Measurements from ENCODE around the gene PNKD.
A peak's percentile ranks its signal among the peaks of the same experiment; 100 is the strongest.

Gene PNKD

DNA sequence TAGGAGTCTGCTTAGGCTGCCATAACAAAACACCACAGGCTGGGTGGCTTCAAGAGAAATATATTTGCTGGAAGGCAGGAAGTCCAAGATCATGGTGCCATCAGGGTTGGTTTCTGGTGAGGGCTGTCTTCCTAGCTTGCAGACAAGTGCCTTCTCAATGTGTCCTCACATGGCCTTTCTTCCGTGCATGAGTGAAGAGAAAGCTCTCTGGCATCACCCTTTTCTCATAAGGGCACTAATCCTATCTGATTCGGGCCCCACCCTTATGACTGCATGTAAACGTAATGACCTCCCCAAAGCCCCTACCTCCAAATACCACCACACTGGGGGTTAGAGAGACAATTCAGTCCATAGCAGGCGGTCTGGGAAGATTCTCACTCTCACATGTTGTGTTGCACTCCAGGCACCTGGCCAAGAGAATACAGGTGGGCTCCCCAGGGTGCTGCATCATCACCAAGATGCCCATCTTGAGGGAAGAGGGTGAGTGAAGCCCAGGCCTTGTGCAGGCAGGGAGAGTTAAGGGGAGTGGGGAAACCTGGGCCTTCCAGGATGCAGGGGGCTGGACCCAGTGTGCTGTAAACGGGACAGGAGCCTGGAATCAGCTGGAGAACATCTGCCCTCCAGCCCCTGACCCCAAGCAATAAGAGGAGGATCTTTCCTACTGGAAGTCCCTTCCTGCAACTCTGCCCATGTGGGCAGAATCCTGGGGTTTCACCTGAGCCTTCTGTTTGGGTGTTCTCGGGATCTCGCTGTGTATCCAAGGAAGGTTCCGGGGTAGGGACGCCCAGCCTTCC, 96.5 kb downstream of the PNKD start:
- no peak for TF ChIP-seq TAF1 (IDR thresholded peaks at IDR 0.05; ENCODE audit: low read depth, low read length)
- no peak for TF ChIP-seq PAX5 (IDR thresholded peaks at IDR 0.05; ENCODE audit: insufficient read depth, low read length, severe bottlenecking)
- no peak for TF ChIP-seq POU2F2 (IDR thresholded peaks at IDR 0.05; ENCODE audit: low read depth, low read length)
- no peak for TF ChIP-seq POLR2A (IDR thresholded peaks at IDR 0.05; ENCODE audit: low read depth, low read length)
- TF ChIP-seq POLR2AphosphoS5 (IDR thresholded peaks at IDR 0.05; ENCODE audit: low read depth, low read length), result no peak
- no peak for TF ChIP-seq SPI1 (IDR thresholded peaks at IDR 0.05; ENCODE audit: low read depth, low read length)
- no peak for DNase-seq (ENCODE audit: insufficient read length, low spot score)
- FAIRE-seq, result no peak

GRCh38 chr2:218367415-218368149, 97.3 kb downstream of the PNKD start:
- TF ChIP-seq POLR2A (IDR thresholded peaks at IDR 0.05; ENCODE audit: low read depth, low read length) (peak; percentile 64; the same call in 1 of the 2 replicates), TAF1 (IDR thresholded peaks at IDR 0.05; ENCODE audit: low read depth, low read length) (no peak), POLR2AphosphoS5 (IDR thresholded peaks at IDR 0.05; ENCODE audit: low read depth, low read length) (peak; percentile 26; the same call in 1 of the 2 replicates), POU2F2 (IDR thresholded peaks at IDR 0.05; ENCODE audit: low read depth, low read length) (no peak), PAX5 (IDR thresholded peaks at IDR 0.05; ENCODE audit: insufficient read depth, low read length, severe bottlenecking) (no peak)
- DNase-seq (ENCODE audit: insufficient read length, low spot score) (peak; percentile 90), FAIRE-seq (peak; percentile 95)

DNA sequence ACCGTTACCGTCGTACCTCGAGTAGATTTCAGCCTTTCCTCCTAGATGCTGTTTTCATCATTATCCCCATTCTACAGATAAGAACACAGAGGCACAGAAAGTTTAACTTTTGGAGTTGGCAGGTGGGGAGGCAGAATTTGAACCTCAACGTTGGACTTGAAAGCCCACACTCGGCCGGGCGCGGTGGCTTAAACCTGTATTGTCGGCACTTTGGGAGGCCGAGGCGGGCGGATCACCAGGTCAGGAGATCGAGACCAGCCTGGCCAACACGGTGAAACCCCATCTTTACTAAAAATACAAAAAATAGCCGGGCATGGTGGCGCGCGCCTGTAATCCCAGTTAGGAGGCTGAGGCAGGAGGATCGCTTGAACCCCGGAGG, 97.8 kb downstream of the PNKD start:
- FAIRE-seq (no peak), DNase-seq (ENCODE audit: insufficient read length, low spot score) (no peak)
- TF ChIP-seq POU2F2 (IDR thresholded peaks at IDR 0.05; ENCODE audit: low read depth, low read length) (no peak), POLR2AphosphoS5 (IDR thresholded peaks at IDR 0.05; ENCODE audit: low read depth, low read length) (no peak), SPI1 (IDR thresholded peaks at IDR 0.05; ENCODE audit: low read depth, low read length) (no peak), PAX5 (IDR thresholded peaks at IDR 0.05; ENCODE audit: insufficient read depth, low read length, severe bottlenecking) (no peak), TAF1 (IDR thresholded peaks at IDR 0.05; ENCODE audit: low read depth, low read length) (no peak), POLR2A (IDR thresholded peaks at IDR 0.05; ENCODE audit: low read depth, low read length) (no peak)

GRCh38 chr2:218368621-218369153, 98.4 kb downstream of the PNKD start:
- no peak for FAIRE-seq
- no peak for TF ChIP-seq TAF1 (IDR thresholded peaks at IDR 0.05; ENCODE audit: low read depth, low read length)
- no peak for TF ChIP-seq PAX5 (IDR thresholded peaks at IDR 0.05; ENCODE audit: insufficient read depth, low read length, severe bottlenecking)
- TF ChIP-seq POLR2A (IDR thresholded peaks at IDR 0.05; ENCODE audit: low read depth, low read length), result no peak
- no peak for TF ChIP-seq POLR2AphosphoS5 (IDR thresholded peaks at IDR 0.05; ENCODE audit: low read depth, low read length)
- TF ChIP-seq POU2F2 (IDR thresholded peaks at IDR 0.05; ENCODE audit: low read depth, low read length), result no peak
- TF ChIP-seq SPI1 (IDR thresholded peaks at IDR 0.05; ENCODE audit: low read depth, low read length), result no peak
- no peak for DNase-seq (ENCODE audit: insufficient read length, low spot score)

- no peak for DNase-seq (ENCODE audit: insufficient read length, low spot score)
- TF ChIP-seq PAX5 (IDR thresholded peaks at IDR 0.05; ENCODE audit: insufficient read depth, low read length, severe bottlenecking) (no peak), SPI1 (IDR thresholded peaks at IDR 0.05; ENCODE audit: low read depth, low read length) (no peak), POLR2A (IDR thresholded peaks at IDR 0.05; ENCODE audit: low read depth, low read length) (no peak), POU2F2 (IDR thresholded peaks at IDR 0.05; ENCODE audit: low read depth, low read length) (no peak), POLR2AphosphoS5 (IDR thresholded peaks at IDR 0.05; ENCODE audit: low read depth, low read length) (no peak)
- FAIRE-seq, result no peak
Measured at GRCh38 chr2:218369330-218369729, 99.0 kb downstream of the PNKD start.

GRCh38 chr2:218370410-218371063, 100.2 kb downstream of the PNKD start:
- no peak for DNase-seq (ENCODE audit: insufficient read length, low spot score)
- no peak for FAIRE-seq
- TF ChIP-seq POLR2A (IDR thresholded peaks at IDR 0.05; ENCODE audit: low read depth, low read length), result no peak
- no peak for TF ChIP-seq TAF1 (IDR thresholded peaks at IDR 0.05; ENCODE audit: low read depth, low read length)
- no peak for TF ChIP-seq SPI1 (IDR thresholded peaks at IDR 0.05; ENCODE audit: low read depth, low read length)
- no peak for TF ChIP-seq PAX5 (IDR thresholded peaks at IDR 0.05; ENCODE audit: insufficient read depth, low read length, severe bottlenecking)
- TF ChIP-seq POLR2AphosphoS5 (IDR thresholded peaks at IDR 0.05; ENCODE audit: low read depth, low read length), result no peak
- no peak for TF ChIP-seq POU2F2 (IDR thresholded peaks at IDR 0.05; ENCODE audit: low read depth, low read length)

- DNase-seq (ENCODE audit: insufficient read length, low spot score), result no peak
- TF ChIP-seq POU2F2 (IDR thresholded peaks at IDR 0.05; ENCODE audit: low read depth, low read length), result no peak
- TF ChIP-seq TAF1 (IDR thresholded peaks at IDR 0.05; ENCODE audit: low read depth, low read length), result no peak
- TF ChIP-seq POLR2AphosphoS5 (IDR thresholded peaks at IDR 0.05; ENCODE audit: low read depth, low read length), result no peak
- TF ChIP-seq PAX5 (IDR thresholded peaks at IDR 0.05; ENCODE audit: insufficient read depth, low read length, severe bottlenecking), result no peak
- TF ChIP-seq POLR2A (IDR thresholded peaks at IDR 0.05; ENCODE audit: low read depth, low read length), result no peak
- TF ChIP-seq SPI1 (IDR thresholded peaks at IDR 0.05; ENCODE audit: low read depth, low read length), result no peak
- no peak for FAIRE-seq
Measured at GRCh38 chr2:218371983-218372350, 101.6 kb downstream of the PNKD start.

GRCh38 chr2:218374795-218375194, 104.5 kb downstream of the PNKD start:
- TF ChIP-seq SPI1 (IDR thresholded peaks at IDR 0.05; ENCODE audit: low read depth, low read length) (no peak), POU2F2 (IDR thresholded peaks at IDR 0.05; ENCODE audit: low read depth, low read length) (no peak), TAF1 (IDR thresholded peaks at IDR 0.05; ENCODE audit: low read depth, low read length) (no peak), PAX5 (IDR thresholded peaks at IDR 0.05; ENCODE audit: insufficient read depth, low read length, severe bottlenecking) (no peak), POLR2A (IDR thresholded peaks at IDR 0.05; ENCODE audit: low read depth, low read length) (no peak), POLR2AphosphoS5 (IDR thresholded peaks at IDR 0.05; ENCODE audit: low read depth, low read length) (no peak)
- FAIRE-seq (no peak), DNase-seq (ENCODE audit: insufficient read length, low spot score) (no peak)

DNA sequence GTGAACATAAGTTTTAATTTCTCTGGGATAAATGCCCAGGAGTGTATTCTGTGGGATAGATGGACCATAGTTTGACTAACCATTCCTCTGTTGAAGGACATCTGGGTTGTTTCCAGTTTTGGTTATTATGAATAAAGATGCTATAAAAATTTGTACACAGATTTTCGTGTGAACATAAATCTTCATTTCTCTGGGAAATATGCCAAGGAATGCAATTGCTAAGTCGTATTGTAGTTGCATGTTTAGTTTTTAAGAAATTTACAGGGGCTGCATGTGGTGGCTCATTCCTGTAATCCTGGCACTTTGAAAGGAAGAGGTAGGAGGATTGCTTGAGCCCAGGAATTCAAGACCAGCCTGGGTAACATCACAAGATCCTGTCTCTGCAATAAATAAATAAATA, 104.9 kb downstream of the PNKD start:
- FAIRE-seq (no peak), DNase-seq (ENCODE audit: insufficient read length, low spot score) (no peak)
- TF ChIP-seq POLR2AphosphoS5 (IDR thresholded peaks at IDR 0.05; ENCODE audit: low read depth, low read length) (no peak), PAX5 (IDR thresholded peaks at IDR 0.05; ENCODE audit: insufficient read depth, low read length, severe bottlenecking) (no peak), TAF1 (IDR thresholded peaks at IDR 0.05; ENCODE audit: low read depth, low read length) (no peak), SPI1 (IDR thresholded peaks at IDR 0.05; ENCODE audit: low read depth, low read length) (no peak), POLR2A (IDR thresholded peaks at IDR 0.05; ENCODE audit: low read depth, low read length) (no peak), POU2F2 (IDR thresholded peaks at IDR 0.05; ENCODE audit: low read depth, low read length) (no peak)

All from GM12891 (cell line).